AG04449 (cell line): Measurements from ENCODE around the gene PSENEN.

Experiments used
- CTCF ChIA-PET: fragments of 350-600 bp; formaldehyde crosslinking; extraction: SDS; loops from one replicate; lab custom pipeline; 2021; ENCODE audit warnings: antibody characterized with exemption; lab: Yijun Ruan, JAX
- POLR2A ChIA-PET: fragments of 400-600, 350-600 bp; formaldehyde crosslinking; extraction: SDS; loops from one replicate; lab custom pipeline; 2020; ENCODE audit warnings: antibody characterized with exemption, inconsistent platforms; lab: Yijun Ruan, JAX
- DNase-seq: peaks from one replicate; pipeline ENCODE4 v3.0.0-alpha.2; 2010; ENCODE audit warnings: low read depth, low spot score
- H3K4me3 ChIP-seq: 2 replicates; pipeline ENCODE4 v1.5.1; 2011; ENCODE audit warnings: low read depth, mild to moderate bottlenecking, control low read depth, low read length
- TF ChIP-seq, protein P1 (sequence below): IDR thresholded peaks from one replicate; pipeline ENCODE4 v1.5.1; 2011; ENCODE audit warnings: mild to moderate bottlenecking, moderate library complexity, low read length, control low read depth, inconsistent platforms; ENCODE audit not compliant: insufficient read depth; ENCODE audit errors: missing control alignments

The PSENEN gene

GRCh38 chr19:35704218-35704617 lies 41.2 kb upstream of the PSENEN start, which contains the start of gene ZBTB32:
ZBTB32 (plus strand) TSS chr19:35704558; CDS start chr19:35714627, 10,069 bp downstream.
- no peak for DNase-seq
- POLR2A ChIA-PET: no interaction called here
- H3K4me3 ChIP-seq: no peak within 1 kb of the TSS
- TF ChIP-seq, protein P1, sequence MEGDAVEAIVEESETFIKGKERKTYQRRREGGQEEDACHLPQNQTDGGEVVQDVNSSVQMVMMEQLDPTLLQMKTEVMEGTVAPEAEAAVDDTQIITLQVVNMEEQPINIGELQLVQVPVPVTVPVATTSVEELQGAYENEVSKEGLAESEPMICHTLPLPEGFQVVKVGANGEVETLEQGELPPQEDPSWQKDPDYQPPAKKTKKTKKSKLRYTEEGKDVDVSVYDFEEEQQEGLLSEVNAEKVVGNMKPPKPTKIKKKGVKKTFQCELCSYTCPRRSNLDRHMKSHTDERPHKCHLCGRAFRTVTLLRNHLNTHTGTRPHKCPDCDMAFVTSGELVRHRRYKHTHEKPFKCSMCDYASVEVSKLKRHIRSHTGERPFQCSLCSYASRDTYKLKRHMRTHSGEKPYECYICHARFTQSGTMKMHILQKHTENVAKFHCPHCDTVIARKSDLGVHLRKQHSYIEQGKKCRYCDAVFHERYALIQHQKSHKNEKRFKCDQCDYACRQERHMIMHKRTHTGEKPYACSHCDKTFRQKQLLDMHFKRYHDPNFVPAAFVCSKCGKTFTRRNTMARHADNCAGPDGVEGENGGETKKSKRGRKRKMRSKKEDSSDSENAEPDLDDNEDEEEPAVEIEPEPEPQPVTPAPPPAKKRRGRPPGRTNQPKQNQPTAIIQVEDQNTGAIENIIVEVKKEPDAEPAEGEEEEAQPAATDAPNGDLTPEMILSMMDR: no peak
- CTCF ChIA-PET: interaction anchor here (1.0 to 3.3 kb wide), 4 partner anchors 9 to 12 kb away, joined by 3 to 28 read pairs (median 6); no protein-coding TSS in a partner anchor

DNA sequence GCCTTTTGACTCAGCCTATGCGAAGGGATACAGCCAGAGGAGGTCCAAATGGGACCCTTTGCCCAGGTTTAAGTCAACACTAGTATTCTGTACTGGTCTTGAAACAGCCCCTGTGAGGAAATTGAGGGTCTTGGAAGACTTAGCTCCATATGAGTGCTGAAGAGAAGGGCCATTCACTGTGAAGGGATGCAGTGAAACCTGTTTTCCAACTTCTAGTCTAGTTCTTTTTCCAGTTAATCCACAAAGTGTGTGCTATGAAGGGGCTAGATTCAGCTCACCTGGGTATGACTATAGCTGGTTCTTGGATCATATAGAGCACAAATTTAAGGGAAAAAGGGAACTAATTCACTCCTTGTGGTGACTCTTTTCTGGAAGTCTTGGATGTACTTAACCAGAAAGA lies 37.1 kb upstream of the PSENEN start:
- TF ChIP-seq, protein P1: no peak
- no peak for DNase-seq
- H3K4me3 ChIP-seq: no peak overlapping the region
- ChIA-PET POLR2A (no interaction called here), CTCF (interaction anchor here (0.7 to 1.8 kb wide), 2 partner anchors 14 to 16 kb away, joined by 3 to 8 read pairs; no protein-coding TSS in a partner anchor)

DNA sequence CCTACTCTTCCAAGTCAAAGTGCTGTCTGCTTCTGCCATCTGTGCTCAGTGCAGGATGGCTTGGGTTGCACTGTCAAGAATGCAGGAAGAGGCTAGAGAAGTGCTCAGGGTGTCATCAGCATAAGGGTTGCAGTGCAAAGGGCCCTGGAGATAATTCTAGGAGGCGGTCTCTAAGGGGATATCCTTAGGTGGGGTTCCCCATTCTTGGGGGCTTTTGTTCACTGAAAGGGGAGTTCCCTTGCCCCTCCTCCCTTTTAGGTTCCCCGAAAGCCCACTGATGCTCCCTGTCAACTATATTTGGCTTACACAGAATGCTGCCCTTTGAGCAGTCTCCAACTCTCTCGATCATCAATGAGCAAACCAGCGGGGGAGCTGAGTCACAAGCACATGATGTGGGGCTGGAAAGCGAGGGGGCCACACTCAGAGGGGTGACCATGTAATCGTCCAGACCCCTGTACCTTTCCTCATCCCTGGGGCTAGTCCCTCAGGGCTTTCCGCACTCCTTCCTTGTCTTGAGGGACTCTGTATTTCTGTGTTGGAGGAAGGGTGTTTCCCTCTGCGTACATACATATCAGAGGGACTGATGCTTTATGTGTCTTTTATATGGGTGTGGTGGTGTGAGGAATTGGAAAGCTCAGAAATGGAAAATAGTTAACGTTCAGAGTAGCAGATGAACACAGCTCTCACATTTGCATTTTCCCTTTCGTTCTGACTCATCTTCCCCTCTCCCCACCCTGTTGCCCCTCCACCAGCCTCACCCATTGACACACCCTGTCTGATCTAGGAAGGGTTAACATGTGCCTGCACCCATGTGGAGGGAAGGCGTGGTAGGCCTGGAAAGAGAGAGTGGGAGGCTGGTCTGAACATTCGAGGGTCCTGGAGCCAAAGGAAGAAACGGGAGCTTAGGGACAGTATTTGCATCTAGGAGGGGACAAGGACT lies 34.4 kb upstream of the PSENEN start:
- DNase-seq: no peak
- H3K4me3 ChIP-seq: no peak overlapping the region
- POLR2A ChIA-PET: interaction anchor here (0.6 to 1.7 kb wide), 3 partner anchors 8 to 710 kb away, joined by 3 to 5 read pairs (median 4); no protein-coding TSS in a partner anchor
- CTCF ChIA-PET: interaction anchor here (0.8 to 5.4 kb wide), 5 partner anchors 9 to 162 kb away, joined by 3 to 23 read pairs (median 4); no protein-coding TSS in a partner anchor
- TF ChIP-seq, protein P1: no peak

- TF ChIP-seq, protein P1: no peak
- no peak for DNase-seq
- ChIA-PET CTCF (interaction anchor here (1.0 to 5.4 kb wide), 3 partner anchors 8 to 164 kb away, joined by 3 to 23 read pairs (median 19); partner anchors contain the start of gene ZBTB32), POLR2A (interaction anchor here (1.7 kb wide), 1 partner anchor 10 kb away, joined by 4 read pairs; no protein-coding TSS in a partner anchor)
- H3K4me3 ChIP-seq: no peak overlapping the region
Measured at GRCh38 chr19:35712567-35713505, 32.6 kb upstream of the PSENEN start.

DNA sequence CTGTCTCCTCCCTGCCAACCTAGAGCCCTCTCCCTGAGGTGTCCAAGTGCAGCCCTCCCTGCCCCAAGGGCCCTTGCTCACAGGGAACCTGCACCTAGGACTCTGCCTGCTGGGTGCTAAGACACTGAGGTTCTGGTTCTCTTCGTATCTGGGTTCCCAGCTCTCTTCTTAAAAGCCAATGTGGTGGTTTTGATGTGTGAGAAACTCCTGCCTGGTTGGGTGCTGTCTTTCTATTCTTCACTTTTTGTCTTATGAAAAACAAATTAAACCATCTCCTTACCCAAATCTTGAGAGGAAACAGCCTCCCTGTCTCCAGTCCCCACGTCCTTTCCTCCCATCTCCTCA lies 32.0 kb upstream of the PSENEN start:
- ChIA-PET POLR2A (no interaction called here), CTCF (interaction anchor here (1.0 to 5.4 kb wide), 3 partner anchors 9 to 165 kb away, joined by 3 to 23 read pairs (median 19); partner anchors contain the start of gene ZBTB32)
- H3K4me3 ChIP-seq: no peak overlapping the region
- TF ChIP-seq, protein P1: no peak
- no peak for DNase-seq
